GM13977 (cell line): ENCODE results near the gene CDH26.

Source experiments
- DNase-seq: peaks from one replicate; pipeline ENCODE4 v3.0.0; 2012; ENCODE audit warnings: low spot score
- in situ Hi-C: fragments of 300-500 bp; cut with MboI; formaldehyde crosslinking; loops from one replicate; pipeline ENCODE4 v1.12.0; 2022; ENCODE audit warnings: low sequenced_read_pairs, low pct_unique_long_range_greater_than_20kb, mixed read lengths, inconsistent platforms; ENCODE audit not compliant: unreplicated experiment
- TF ChIP-seq, protein P1 (sequence below): IDR thresholded peaks from 2 replicates; pipeline ENCODE4 v1.5.1; 2012; ENCODE audit warnings: mild to moderate bottlenecking, control low read depth; ENCODE audit not compliant: insufficient read depth; ENCODE audit errors: extremely low read depth, missing control alignments

Gene CDH26

GRCh38 chr20:60043435-60043834 is 85.2 kb downstream of the CDH26 start:
- TF ChIP-seq, protein P1, sequence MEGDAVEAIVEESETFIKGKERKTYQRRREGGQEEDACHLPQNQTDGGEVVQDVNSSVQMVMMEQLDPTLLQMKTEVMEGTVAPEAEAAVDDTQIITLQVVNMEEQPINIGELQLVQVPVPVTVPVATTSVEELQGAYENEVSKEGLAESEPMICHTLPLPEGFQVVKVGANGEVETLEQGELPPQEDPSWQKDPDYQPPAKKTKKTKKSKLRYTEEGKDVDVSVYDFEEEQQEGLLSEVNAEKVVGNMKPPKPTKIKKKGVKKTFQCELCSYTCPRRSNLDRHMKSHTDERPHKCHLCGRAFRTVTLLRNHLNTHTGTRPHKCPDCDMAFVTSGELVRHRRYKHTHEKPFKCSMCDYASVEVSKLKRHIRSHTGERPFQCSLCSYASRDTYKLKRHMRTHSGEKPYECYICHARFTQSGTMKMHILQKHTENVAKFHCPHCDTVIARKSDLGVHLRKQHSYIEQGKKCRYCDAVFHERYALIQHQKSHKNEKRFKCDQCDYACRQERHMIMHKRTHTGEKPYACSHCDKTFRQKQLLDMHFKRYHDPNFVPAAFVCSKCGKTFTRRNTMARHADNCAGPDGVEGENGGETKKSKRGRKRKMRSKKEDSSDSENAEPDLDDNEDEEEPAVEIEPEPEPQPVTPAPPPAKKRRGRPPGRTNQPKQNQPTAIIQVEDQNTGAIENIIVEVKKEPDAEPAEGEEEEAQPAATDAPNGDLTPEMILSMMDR: no peak
- DNase-seq: no peak
- in situ Hi-C loops: no loop called here

GRCh38 chr20:60046011-60046413 is 87.8 kb downstream of the CDH26 start:
- DNase-seq: no peak
- in situ Hi-C loops: no loop called here
- TF ChIP-seq, protein P1: no peak

DNA sequence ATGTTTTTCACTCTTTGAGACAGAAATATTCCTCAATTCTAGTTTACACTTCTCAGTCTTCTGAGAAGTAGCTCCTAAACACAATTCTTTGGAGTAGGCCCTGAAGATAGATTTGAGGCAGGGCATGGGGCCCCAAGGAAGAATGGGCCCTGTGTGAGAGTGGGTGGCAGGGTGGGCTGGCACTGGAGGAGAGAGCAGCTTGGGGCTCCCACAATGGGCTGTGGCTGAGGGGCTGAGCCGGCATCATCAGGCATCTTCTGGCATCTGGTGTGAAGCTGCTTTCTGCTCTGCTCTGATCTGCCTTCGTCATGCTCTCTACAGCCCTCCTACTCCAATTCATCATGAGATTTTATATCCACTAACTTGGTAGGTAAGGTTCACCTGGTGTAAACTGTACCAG is 88.2 kb downstream of the CDH26 start:
- in situ Hi-C loops: no loop called here
- TF ChIP-seq, protein P1: no peak
- DNase-seq: no peak

DNA sequence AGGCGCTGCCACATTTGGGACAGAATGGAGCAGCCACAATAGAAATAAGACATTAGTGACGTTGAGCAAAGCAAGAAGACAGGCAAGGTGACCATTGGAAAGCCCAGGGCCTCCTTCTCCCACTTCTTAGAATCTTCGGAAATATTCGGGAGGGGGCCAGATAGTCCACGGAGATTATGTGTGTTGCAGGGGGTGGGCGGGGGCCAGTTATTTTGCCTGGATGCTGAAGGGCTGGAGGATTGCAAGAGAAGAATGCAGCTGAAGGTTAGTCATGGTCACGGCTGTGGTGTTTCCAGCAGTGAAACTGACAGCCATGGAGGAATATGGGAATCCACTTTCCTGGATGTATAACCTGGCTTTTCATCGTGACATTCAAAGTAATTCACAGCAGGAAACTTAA is 88.6 kb downstream of the CDH26 start:
- in situ Hi-C loops: no loop called here
- DNase-seq: no peak
- TF ChIP-seq, protein P1: no peak

- TF ChIP-seq, protein P1: no peak
- in situ Hi-C loops: no loop called here
- no peak for DNase-seq
These were observed 90.7 kb downstream of the CDH26 start for GRCh38 chr20:60048634-60049521.

DNA sequence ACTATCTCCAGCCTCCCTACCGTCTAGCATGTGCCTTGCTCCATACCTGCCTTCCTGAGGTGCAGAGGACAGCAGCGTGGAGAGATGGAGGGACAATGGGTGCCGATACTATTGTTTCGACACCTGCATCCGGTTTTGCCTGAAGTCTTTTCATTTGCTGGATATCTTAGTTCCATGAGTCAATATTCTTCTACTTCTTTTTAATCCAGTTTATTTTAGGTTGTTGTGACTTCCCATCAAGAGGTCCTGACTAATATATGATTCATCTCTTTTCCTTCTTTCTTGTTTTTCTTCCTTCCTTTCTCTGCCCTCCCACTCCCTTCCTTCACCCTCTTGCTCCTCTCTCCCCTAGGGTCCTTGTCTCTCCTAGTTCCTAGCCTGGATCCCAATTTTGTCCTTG is 91.4 kb downstream of the CDH26 start:
- TF ChIP-seq, protein P1: no peak

More for the DNA sequence above, 91.4 kb downstream of the CDH26 start:
- DNase-seq: no peak
- in situ Hi-C loops: no loop called here
